ENCODE results near the gene SCAMP2.

GRCh38 chr15:74904190-74904805 is 31.1 kb upstream of the SCAMP2 start:
- TF ChIP-seq CTCF (conservative IDR thresholded peaks at IDR 0.05 in 1 of 2, IDR thresholded peaks at IDR 0.05 in 1 of 2; ENCODE audit: extremely low read depth in 1 of 2, insufficient read depth in 1 of 2, low read depth in 1 of 2, low read length in 2 of 2): no peak
- TF ChIP-seq EZH2 (IDR thresholded peaks at IDR 0.05; ENCODE audit: borderline replicate concordance, low read length): no peak
